KG1 (cell line): ENCODE data around the gene NAA60.
"Not testable (repeated sequence)": the region's sequence is repeated elsewhere in the genome, so short reads cannot be mapped to it uniquely, and the experiment has no call there.

Experiments used
- DNase-seq: peaks from one replicate; lab custom pipeline; 2025; lab: John Stamatoyannopoulos, UW

NAA60 gene

GRCh38 chr16:3465301-3465700 is 21.8 kb downstream of the NAA60 start:
- DNase-seq = no peak

- no peak for DNase-seq
These were observed 22.6 kb downstream of the NAA60 start for GRCh38 chr16:3465911-3466584.

GRCh38 chr16:3467182-3467581 is 23.7 kb downstream of the NAA60 start:
- DNase-seq = no peak

- DNase-seq = no peak
These were observed 24.4 kb downstream of the NAA60 start for GRCh38 chr16:3467921-3468320.

- no peak for DNase-seq
These were observed 25.0 kb downstream of the NAA60 start for GRCh38 chr16:3468501-3468900.

- DNase-seq = no peak
These were observed 26.3 kb downstream of the NAA60 start for GRCh38 chr16:3469736-3470135.

- DNase-seq = no peak
These were observed 27.2 kb downstream of the NAA60 start for GRCh38 chr16:3470723-3471122.

GRCh38 chr16:3471518-3472176 is 28.2 kb downstream of the NAA60 start:
- DNase-seq = no peak

- no peak for DNase-seq
These were observed 29.6 kb downstream of the NAA60 start for GRCh38 chr16:3472878-3473595.

GRCh38 chr16:3473596-3473943 is 30.1 kb downstream of the NAA60 start:
- not testable (repeated sequence) for DNase-seq

- DNase-seq = no peak
These were observed 30.8 kb downstream of the NAA60 start for GRCh38 chr16:3474136-3474779.

GRCh38 chr16:3474870-3475269 is 31.4 kb downstream of the NAA60 start:
- not testable (repeated sequence) for DNase-seq

- DNase-seq = no peak
These were observed 32.3 kb downstream of the NAA60 start for GRCh38 chr16:3475604-3476375.

- DNase-seq = no peak
These were observed 32.9 kb downstream of the NAA60 start for GRCh38 chr16:3476409-3476808.

- no peak for DNase-seq
These were observed 34.9 kb downstream of the NAA60 start for GRCh38 chr16:3478242-3478925.

- no peak for DNase-seq
These were observed 36.3 kb downstream of the NAA60 start for GRCh38 chr16:3479654-3480216.

GRCh38 chr16:3480901-3481695 is 37.6 kb downstream of the NAA60 start:
- DNase-seq = no peak

- no peak for DNase-seq
These were observed 38.5 kb downstream of the NAA60 start for GRCh38 chr16:3481696-3482658.

- no peak for DNase-seq
These were observed 39.3 kb downstream of the NAA60 start for GRCh38 chr16:3482659-3483241.
